DMS53 treated with DMSO at 0.1 percent for 48 hours (cell line): Measurements from ENCODE around the gene SCARB1.

Experiments
- DNase-seq: peaks from one replicate; lab custom pipeline; 2025; ENCODE audit not compliant: unreplicated experiment; lab: John Stamatoyannopoulos, UW

Gene SCARB1

GRCh38 chr12:124762791-124763593, 100.7 kb downstream of the SCARB1 start:
- no peak for DNase-seq

GRCh38 chr12:124762384-124762783, 101.3 kb downstream of the SCARB1 start:
- DNase-seq: no peak

- no peak for DNase-seq
These were observed 101.8 kb downstream of the SCARB1 start for GRCh38 chr12:124761871-124762270.

DNA sequence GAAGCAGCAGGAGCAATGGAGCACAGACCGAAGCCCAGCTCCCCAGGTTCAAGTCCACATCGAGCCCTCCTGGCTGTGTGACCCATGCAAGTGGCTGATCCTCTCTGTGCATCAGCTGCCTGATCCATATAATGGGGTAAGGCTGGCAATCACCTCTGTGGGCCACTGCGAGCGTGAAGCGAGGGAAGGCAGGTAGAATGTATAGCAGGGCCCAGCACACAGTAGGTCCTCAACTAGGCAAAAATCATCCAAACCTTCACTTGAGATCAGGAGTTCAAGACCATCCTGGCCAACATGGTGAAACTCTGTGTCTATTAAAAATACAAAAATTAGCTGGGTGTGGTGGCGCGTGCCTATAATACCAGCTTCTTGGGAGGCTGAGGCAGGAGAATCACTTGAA, 102.6 kb downstream of the SCARB1 start:
- DNase-seq: no peak

GRCh38 chr12:124760560-124760959, 103.1 kb downstream of the SCARB1 start:
- no peak for DNase-seq

- no peak for DNase-seq
These were observed 103.7 kb downstream of the SCARB1 start for GRCh38 chr12:124759841-124760503.

GRCh38 chr12:124758266-124759220, 105.1 kb downstream of the SCARB1 start:
- DNase-seq: no peak

- no peak for DNase-seq
These were observed 106.3 kb downstream of the SCARB1 start for GRCh38 chr12:124757329-124757728.

DNA sequence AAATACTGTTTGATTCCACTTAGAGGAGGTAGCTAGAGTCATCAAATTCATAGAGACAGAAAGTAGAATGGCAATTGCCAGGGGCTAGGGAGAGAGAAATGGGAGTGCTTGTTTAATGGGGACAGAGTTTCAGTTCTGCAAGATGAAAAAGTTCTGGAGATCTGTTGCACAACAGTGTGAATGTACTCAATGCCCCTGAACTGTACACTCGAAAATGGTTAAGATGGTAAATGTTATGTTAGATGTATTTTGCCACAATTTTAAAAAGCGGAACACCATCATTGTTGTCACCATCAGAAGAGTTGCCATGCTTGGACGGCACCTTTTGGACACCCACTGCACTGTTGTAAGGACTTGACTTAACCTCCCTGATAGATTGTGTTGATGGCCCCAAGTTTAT, 106.9 kb downstream of the SCARB1 start:
- no peak for DNase-seq

GRCh38 chr12:124756166-124756565, 107.5 kb downstream of the SCARB1 start:
- no peak for DNase-seq

DNA sequence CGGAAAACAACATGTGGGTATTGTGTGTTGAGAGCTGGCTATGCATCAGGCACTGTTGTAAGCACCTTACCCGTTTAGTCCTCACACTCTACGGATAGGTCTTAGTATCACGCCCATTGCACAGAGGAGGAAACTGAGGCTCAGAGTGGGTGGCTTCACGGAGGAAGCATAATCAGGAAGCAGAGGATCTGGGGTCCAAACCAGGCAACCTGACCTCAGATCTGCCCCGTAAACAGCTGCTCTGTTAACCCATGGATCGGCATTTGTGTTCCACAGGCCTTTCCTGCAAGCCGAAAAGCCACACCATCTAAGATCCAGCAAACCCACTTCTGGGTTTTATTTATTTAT, 107.9 kb downstream of the SCARB1 start:
- no peak for DNase-seq

GRCh38 chr12:124754949-124755800, 108.5 kb downstream of the SCARB1 start:
- no peak for DNase-seq

DNA sequence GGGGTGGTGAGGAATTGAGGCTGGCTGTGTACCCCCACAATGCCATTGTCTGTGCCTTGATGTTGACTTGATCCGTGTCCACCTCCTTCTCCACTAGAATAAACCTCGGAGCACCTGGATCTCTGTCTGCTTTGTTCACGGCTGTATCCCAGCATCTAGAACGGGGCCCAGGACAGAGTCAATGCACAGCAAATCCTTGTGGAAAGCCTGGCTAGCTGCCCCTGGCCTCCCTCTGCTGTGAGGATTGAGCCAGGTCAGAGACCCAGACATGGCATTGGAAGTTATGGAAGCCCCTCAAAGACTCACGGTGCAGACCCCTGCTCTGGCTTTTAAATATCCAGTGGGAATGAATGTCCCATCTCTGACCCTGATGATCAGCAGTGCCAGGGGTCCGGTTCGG, 109.2 kb downstream of the SCARB1 start:
- no peak for DNase-seq

- DNase-seq: no peak
These were observed 109.7 kb downstream of the SCARB1 start for GRCh38 chr12:124753993-124754392.

- no peak for DNase-seq
These were observed 110.5 kb downstream of the SCARB1 start for GRCh38 chr12:124753228-124753591.

DNA sequence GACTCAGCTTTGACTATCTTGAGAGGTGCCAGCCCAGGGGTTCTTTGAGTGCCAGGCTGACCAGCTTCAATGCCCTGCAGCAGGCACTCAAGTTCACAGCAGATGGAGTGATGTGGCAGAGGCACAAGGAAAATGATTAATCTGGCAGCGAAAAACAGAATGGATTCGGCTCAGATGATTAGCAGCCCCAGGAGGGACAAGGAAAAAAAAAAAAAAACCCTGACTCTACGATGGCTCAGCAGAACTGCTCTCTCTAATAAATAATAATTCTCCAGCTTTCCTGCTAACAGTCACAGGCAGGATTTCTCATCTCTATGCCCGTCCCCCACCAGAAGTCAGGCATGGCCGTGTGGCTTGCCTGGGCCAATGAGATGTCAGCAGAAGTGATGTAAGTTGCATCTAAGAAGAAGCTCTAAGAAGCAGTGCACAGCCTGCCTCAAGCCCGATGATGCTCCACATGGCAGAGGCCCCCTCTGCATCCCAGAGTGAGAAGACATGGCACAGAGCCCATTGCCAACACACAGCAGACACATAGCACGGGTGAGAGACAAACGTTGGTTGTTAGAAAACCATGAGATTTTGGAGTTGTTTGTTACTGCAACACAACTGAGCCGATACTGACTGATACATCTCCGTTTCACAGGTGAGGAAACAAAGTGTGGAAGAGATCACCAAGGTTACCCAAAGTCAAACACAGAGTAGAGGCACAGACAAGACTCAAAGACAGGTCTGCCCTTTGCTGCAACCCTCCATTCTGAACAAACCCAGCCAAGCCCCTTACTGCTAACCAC, 111.0 kb downstream of the SCARB1 start:
- no peak for DNase-seq

DNA sequence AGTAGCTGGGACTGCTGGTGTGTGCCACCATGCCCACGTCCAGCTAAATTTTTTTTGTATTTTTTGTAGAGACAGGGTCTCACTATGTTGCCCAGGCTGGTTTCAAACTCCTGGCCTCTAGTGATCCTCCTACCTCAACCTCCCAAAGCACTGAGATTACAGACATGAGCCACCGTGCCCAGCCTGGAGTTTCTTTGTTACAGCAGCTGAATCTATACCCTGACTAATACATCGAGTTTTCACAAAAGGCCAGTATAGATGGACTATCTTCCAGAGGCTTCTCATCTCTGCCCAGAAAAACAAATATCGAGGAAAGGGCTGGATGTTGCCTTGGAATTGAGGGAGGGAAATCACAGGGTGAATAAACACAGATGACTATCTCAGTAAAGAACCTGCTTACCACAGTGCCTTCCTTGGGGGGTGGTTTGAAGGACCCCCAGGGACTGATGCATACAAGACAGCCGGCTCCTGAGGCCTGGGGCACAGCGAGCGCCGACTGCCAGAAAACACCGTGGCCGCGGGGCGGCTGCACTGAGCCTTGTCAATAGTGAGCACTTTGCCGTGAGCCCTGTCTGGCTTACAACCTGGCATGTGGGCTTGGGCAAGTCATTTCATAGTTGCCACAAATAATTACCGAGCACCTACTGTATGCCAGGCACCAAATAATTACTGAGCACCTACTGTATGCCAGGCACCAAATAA, 111.9 kb downstream of the SCARB1 start:
- no peak for DNase-seq

DNA sequence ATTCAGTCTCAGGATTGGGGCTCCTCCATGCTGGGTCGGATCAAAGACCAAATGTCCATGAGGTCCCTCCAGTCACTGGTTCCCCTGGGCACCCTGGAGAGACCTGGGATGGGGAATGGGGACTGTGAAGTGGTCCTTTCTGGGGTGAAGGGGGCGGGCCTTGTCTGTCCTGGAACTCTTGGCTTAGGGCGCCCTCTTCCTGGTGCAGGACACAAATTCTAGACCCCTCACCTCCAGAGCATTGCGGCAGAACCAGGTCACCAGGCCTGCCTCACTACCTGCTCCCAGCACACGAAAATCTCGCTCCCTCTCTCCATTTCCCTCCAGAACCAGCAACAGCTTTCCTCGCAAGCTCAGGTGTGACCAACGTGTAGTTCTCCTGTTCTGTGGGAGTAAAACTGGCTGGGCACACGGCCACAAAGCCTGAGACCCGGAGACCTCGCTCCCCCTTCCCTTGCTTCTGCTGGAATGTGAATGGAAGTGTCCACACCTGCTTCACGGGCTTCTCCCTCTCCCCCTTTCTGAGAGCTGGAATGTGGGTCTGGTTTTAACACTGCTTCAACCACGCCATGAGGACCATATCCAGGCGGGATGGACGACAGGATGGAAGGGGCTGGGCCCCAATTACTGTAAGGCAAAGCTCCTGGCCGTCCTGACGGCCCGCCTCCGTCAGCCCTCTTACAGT, 112.7 kb downstream of the SCARB1 start:
- no peak for DNase-seq

GRCh38 chr12:124750149-124750656, 113.5 kb downstream of the SCARB1 start:
- DNase-seq: no peak
